HepG2 (cell line): ENCODE measurements around the gene DDAH2. TPM values are rescaled to one million over a fixed set of nuclear protein-coding genes. Genes with fewer than 3 reads are reported as not detected.
A peak's percentile ranks its signal among the peaks of the same experiment; 100 is the strongest.

Experiments used
- BRF2 ChIP-seq: sonication (generic); formaldehyde crosslinking; IDR thresholded peaks from 2 replicates; pipeline ENCODE4 v1.8.1; 2022; ENCODE audit warnings: mild to moderate bottlenecking, missing genetic modification reagents
- DNMT1 ChIP-seq: sonication (generic); formaldehyde crosslinking; IDR thresholded peaks from 2 replicates; pipeline ENCODE4 v1.5.1; 2020; ENCODE audit warnings: mild to moderate bottlenecking, missing genetic modification reagents
- ESRRA ChIP-seq: sonication (generic); formaldehyde crosslinking; IDR thresholded peaks from 2 replicates; pipeline ENCODE4 v1.5.1; 2020; ENCODE audit warnings: mild to moderate bottlenecking, low read depth, missing genetic modification reagents
- FOXK2 ChIP-seq: fragments of 450-650 bp; IDR thresholded peaks from 2 replicates; pipeline ENCODE4 v1.6.1; 2016
- HMGA1 ChIP-seq: sonication (generic); formaldehyde crosslinking; conservative IDR thresholded peaks from 2 replicates; pipeline ENCODE4 v1.4.0; 2020; ENCODE audit warnings: missing genetic modification reagents
- HOXA7 ChIP-seq: sonication (generic); formaldehyde crosslinking; IDR thresholded peaks from 2 replicates; pipeline ENCODE4 v1.8.1; 2022; ENCODE audit warnings: mild to moderate bottlenecking, missing genetic modification reagents, moderate library complexity
- KDM1A ChIP-seq: IDR thresholded peaks from 2 replicates; pipeline ENCODE4 v1.6.1; 2016; ENCODE audit warnings: missing compliant biosample characterization
- KDM5A ChIP-seq: fragments of 200-600 bp; sonication (generic); IDR thresholded peaks from 2 replicates; pipeline ENCODE4 v1.7.0; 2018; ENCODE audit warnings: antibody characterized with exemption, mild to moderate bottlenecking, low read length, borderline replicate concordance
- LCORL ChIP-seq, 2 experiments: fragments of 450-650 bp in 1 of 2; sonication (generic) in 1 of 2; formaldehyde crosslinking in 1 of 2; IDR thresholded peaks; 2 replicates each; pipeline versions ENCODE4 v1.5.0 to v1.6.1; 2017 to 2020; ENCODE audit warnings: antibody characterized with exemption in 1 of 2, missing genetic modification reagents in 1 of 2
- MAFG ChIP-seq: sonication (generic); formaldehyde crosslinking; IDR thresholded peaks from 2 replicates; pipeline ENCODE4 v1.5.1; 2020; ENCODE audit warnings: mild to moderate bottlenecking, missing genetic modification reagents
- MYC ChIP-seq: sonication (generic); formaldehyde crosslinking; IDR thresholded peaks from 2 replicates; pipeline ENCODE4 v1.9.0; 2021; ENCODE audit warnings: missing genetic modification reagents, borderline replicate concordance
- PRMT3 ChIP-seq: sonication (generic); formaldehyde crosslinking; IDR thresholded peaks from 2 replicates; pipeline ENCODE4 v1.8.1; 2022; ENCODE audit warnings: low read depth, mild to moderate bottlenecking, moderate library complexity, missing genetic modification reagents, borderline replicate concordance
- RAD21 ChIP-seq: fragments of 450-650 bp; formaldehyde crosslinking; IDR thresholded peaks from 2 replicates; pipeline ENCODE4 v1.5.0; 2020; ENCODE audit warnings: mild to moderate bottlenecking
- SIN3A ChIP-seq: IDR thresholded peaks from 2 replicates; pipeline ENCODE4 v1.6.1; 2011; ENCODE audit warnings: low read depth, mild to moderate bottlenecking, control low read depth, low read length, borderline replicate concordance
- SP2 ChIP-seq: sonication (generic); formaldehyde crosslinking; IDR thresholded peaks from 2 replicates; pipeline ENCODE4 v1.5.1; 2020; ENCODE audit warnings: mild to moderate bottlenecking, missing genetic modification reagents
- YEATS4 ChIP-seq: sonication (generic); formaldehyde crosslinking; IDR thresholded peaks from 2 replicates; pipeline ENCODE4 v1.4.0; 2020; ENCODE audit warnings: missing genetic modification reagents, borderline replicate concordance
- ZMAT3 ChIP-seq: sonication (generic); formaldehyde crosslinking; conservative IDR thresholded peaks from 2 replicates; pipeline ENCODE4 v1.7.0; 2021; ENCODE audit warnings: missing genetic modification reagents
- ZNF121 ChIP-seq: sonication (generic); formaldehyde crosslinking; IDR thresholded peaks from 2 replicates; pipeline ENCODE4 v1.5.0; 2020; ENCODE audit warnings: mild to moderate bottlenecking, missing genetic modification reagents
- ZNF136 ChIP-seq: sonication (generic); formaldehyde crosslinking; IDR thresholded peaks from 2 replicates; pipeline ENCODE4 v1.8.1; 2022; ENCODE audit warnings: low read depth, mild to moderate bottlenecking, moderate library complexity, missing genetic modification reagents
- ZNF367 ChIP-seq: sonication (generic); formaldehyde crosslinking; IDR thresholded peaks from 2 replicates; pipeline ENCODE4 v1.4.0; 2020; ENCODE audit warnings: missing genetic modification reagents, borderline replicate concordance
- ZNF451 ChIP-seq: sonication (generic); formaldehyde crosslinking; IDR thresholded peaks from 2 replicates; pipeline ENCODE4 v1.5.0; 2020; ENCODE audit warnings: mild to moderate bottlenecking, missing genetic modification reagents
- ZNF782 ChIP-seq: sonication (generic); formaldehyde crosslinking; IDR thresholded peaks from 2 replicates; pipeline ENCODE4 v1.4.0; 2020; ENCODE audit warnings: missing genetic modification reagents, mild to moderate bottlenecking, borderline replicate concordance
- polyA plus RNA-seq, 8 experiments: library from polyadenylated mRNA; depleted of rRNA in 3 of 8; stranded (reverse) in 7 of 8; unstranded in 1 of 8; fragments of >200 nt; fragmentation: Illumina TruSeq in 4 of 8; extraction: Trizol in 4 of 8; gene quantifications; 2 replicates each; pipeline versions ENCODE4 v1.2.1 to v1.2.3, GENCODE V29; 2011 to 2016; ENCODE audit warnings: low read depth in 4 of 8, missing spikeins in 1 of 8, mixed read lengths in 1 of 8; ENCODE audit not compliant: insufficient read depth in 1 of 8
- total RNA-seq, 5 experiments: library from RNA; depleted of rRNA; stranded (reverse); fragments of >200 nt; fragmentation: Illumina TruSeq; extraction: Trizol; gene quantifications; 2 replicates each; pipeline ENCODE4 v1.2.3, GENCODE V29; 2016; ENCODE audit warnings: low read depth in 1 of 5
- TF ChIP-seq, protein P1 (sequence below): IDR thresholded peaks from 2 replicates; pipeline ENCODE4 v1.6.1; 2016; ENCODE audit warnings: missing compliant biosample characterization, missing genetic modification reagents, borderline replicate concordance
- TF ChIP-seq, protein P2 (sequence below): sonication (generic); formaldehyde crosslinking; conservative IDR thresholded peaks from 2 replicates; pipeline ENCODE4 v1.8.0; 2022; ENCODE audit warnings: missing genetic modification reagents
- TF ChIP-seq, protein P3 (sequence below): sonication (generic); formaldehyde crosslinking; IDR thresholded peaks from 2 replicates; pipeline ENCODE4 v1.4.0; 2020; ENCODE audit warnings: missing genetic modification reagents

Gene DDAH2
- total and polyA plus RNA-seq, 2 of the 13 experiments (the other 11 are each of a cell fraction or from before 2014, with no cell fraction given): 16.4 to 21.1 TPM

- TF ChIP-seq ZNF121 (CRISPR knock-in tag) (no peak), YEATS4 (CRISPR knock-in tag) (0 out of 2 replicates have a peak, but pooled peaks have one; percentile 60), ZNF367 (CRISPR knock-in tag) (no peak), ZNF782 (no peak), SP2 (no peak), SIN3A (peak; percentile 87; the same call in 1 of the 2 replicates), ESRRA (CRISPR knock-in tag) (no peak), FOXK2 (no peak), BRF2 (no peak), KDM5A (peak; percentile 63), PRMT3 (no peak), MYC (CRISPR knock-in tag) (peak; percentile 52; the same call in 1 of the 2 replicates), KDM1A (peak; percentile 30; the same call in 1 of the 2 replicates), ZNF451 (no peak), RAD21 (CRISPR knock-in tag) (0 out of 2 replicates have a peak, but pooled peaks have one; percentile 41), DNMT1 (CRISPR knock-in tag) (no peak; the same call in 1 of the 2 replicates), HOXA7 (CRISPR knock-in tag) (no peak), ZMAT3 (CRISPR knock-in tag) (peak; percentile 60; the same call in 1 of the 2 replicates), HMGA1 (CRISPR knock-in tag) (no peak), ZNF136 (CRISPR knock-in tag) (no peak), LCORL (IDR thresholded peaks at IDR 0.05) (no peak), LCORL (CRISPR knock-in tag; IDR thresholded peaks at IDR 0.05) (peak; percentile 89), MAFG (CRISPR knock-in tag) (no peak)
- TF ChIP-seq, protein P1, sequence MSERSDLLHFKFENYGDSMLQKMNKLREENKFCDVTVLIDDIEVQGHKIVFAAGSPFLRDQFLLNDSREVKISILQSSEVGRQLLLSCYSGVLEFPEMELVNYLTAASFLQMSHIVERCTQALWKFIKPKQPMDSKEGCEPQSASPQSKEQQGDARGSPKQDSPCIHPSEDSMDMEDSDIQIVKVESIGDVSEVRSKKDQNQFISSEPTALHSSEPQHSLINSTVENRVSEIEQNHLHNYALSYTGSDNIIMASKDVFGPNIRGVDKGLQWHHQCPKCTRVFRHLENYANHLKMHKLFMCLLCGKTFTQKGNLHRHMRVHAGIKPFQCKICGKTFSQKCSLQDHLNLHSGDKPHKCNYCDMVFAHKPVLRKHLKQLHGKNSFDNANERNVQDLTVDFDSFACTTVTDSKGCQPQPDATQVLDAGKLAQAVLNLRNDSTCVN (CRISPR knock-in tag): peak; percentile 65; the same call in 1 of the 2 replicates
- TF ChIP-seq, protein P2, sequence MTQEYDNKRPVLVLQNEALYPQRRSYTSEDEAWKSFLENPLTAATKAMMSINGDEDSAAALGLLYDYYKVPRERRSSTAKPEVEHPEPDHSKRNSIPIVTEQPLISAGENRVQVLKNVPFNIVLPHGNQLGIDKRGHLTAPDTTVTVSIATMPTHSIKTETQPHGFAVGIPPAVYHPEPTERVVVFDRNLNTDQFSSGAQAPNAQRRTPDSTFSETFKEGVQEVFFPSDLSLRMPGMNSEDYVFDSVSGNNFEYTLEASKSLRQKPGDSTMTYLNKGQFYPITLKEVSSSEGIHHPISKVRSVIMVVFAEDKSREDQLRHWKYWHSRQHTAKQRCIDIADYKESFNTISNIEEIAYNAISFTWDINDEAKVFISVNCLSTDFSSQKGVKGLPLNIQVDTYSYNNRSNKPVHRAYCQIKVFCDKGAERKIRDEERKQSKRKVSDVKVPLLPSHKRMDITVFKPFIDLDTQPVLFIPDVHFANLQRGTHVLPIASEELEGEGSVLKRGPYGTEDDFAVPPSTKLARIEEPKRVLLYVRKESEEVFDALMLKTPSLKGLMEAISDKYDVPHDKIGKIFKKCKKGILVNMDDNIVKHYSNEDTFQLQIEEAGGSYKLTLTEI (CRISPR knock-in tag): no peak
- TF ChIP-seq, protein P3, sequence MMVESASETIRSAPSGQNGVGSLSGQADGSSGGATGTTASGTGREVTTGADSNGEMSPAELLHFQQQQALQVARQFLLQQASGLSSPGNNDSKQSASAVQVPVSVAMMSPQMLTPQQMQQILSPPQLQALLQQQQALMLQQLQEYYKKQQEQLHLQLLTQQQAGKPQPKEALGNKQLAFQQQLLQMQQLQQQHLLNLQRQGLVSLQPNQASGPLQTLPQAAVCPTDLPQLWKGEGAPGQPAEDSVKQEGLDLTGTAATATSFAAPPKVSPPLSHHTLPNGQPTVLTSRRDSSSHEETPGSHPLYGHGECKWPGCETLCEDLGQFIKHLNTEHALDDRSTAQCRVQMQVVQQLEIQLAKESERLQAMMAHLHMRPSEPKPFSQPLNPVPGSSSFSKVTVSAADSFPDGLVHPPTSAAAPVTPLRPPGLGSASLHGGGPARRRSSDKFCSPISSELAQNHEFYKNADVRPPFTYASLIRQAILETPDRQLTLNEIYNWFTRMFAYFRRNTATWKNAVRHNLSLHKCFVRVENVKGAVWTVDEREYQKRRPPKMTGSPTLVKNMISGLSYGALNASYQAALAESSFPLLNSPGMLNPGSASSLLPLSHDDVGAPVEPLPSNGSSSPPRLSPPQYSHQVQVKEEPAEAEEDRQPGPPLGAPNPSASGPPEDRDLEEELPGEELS: peak; percentile 72
Observed at GRCh38 chr6:31736021-31736767, 7.1 kb upstream of the DDAH2 start, which contains the start of gene CLIC1 (continued).
